Subcutaneous abdominal adipose tissue (tissue), 5 donors: ENCODE results near the gene MTCH2.
A peak's percentile ranks its signal among the peaks of the same experiment; 100 is the strongest.

Source experiments
- H3K27ac ChIP-seq: one replicate; pipeline ENCODE4 v1.7.0; 2013; ENCODE audit warnings: low read depth, mild to moderate bottlenecking, inconsistent platforms, low read length, moderate library complexity
- H3K27me3 ChIP-seq, 5 donors: one replicate each; pipeline ENCODE4 v1.7.0; 2013; ENCODE audit warnings: low read length in 5 of 5, inconsistent platforms in 1 of 5; ENCODE audit not compliant: control insufficient read depth in 5 of 5, insufficient read depth in 4 of 5
- H3K36me3 ChIP-seq, 5 donors: one replicate each; pipeline ENCODE4 v1.7.0; 2013; ENCODE audit warnings: low read length in 5 of 5; ENCODE audit not compliant: control insufficient read depth in 5 of 5, insufficient read depth in 5 of 5
- H3K4me1 ChIP-seq, 5 donors: one replicate each; pipeline ENCODE4 v1.7.0; 2013; ENCODE audit warnings: low read length in 5 of 5, mild to moderate bottlenecking in 3 of 5, moderate library complexity in 1 of 5; ENCODE audit not compliant: control insufficient read depth in 5 of 5, insufficient read depth in 5 of 5
- H3K4me3 ChIP-seq, 5 donors: one replicate each; pipeline ENCODE4 v1.7.0; 2013; ENCODE audit warnings: low read length in 5 of 5, low read depth in 1 of 5
- H3K9ac ChIP-seq, 5 donors: one replicate each; pipeline ENCODE4 v1.7.0; 2013; ENCODE audit warnings: low read length in 5 of 5, mild to moderate bottlenecking in 4 of 5, moderate library complexity in 3 of 5
- H3K9me3 ChIP-seq, 5 donors: one replicate each; pipeline ENCODE4 v1.7.0; 2013; ENCODE audit warnings: low read length in 5 of 5; ENCODE audit not compliant: control insufficient read depth in 5 of 5
- donor health status: healthy.
- donor health status: healthy.
- donor health status: healthy.
- donor health status: healthy.
- donor health status: healthy.

Gene MTCH2

GRCh38 chr11:47615249-47615648 lies 27.1 kb downstream of the MTCH2 start:
- H3K9ac ChIP-seq = no peak overlapping the region
- H3K9me3 ChIP-seq = no peaks in the 10 kb centered on the region
- no peak overlapping the region for H3K27ac ChIP-seq
- peaks cover 5 to 26% (median 14%) of the 10 kb centered on the region in 5 donors for H3K36me3 ChIP-seq
- no peak overlapping the region for H3K4me3 ChIP-seq
- H3K4me1 ChIP-seq = peaks cover 1 to 30% (median 29%) of the 10 kb centered on the region in 5 donors
- H3K27me3 ChIP-seq = no peaks in the 10 kb centered on the region

GRCh38 chr11:47611348-47611794 lies 31.0 kb downstream of the MTCH2 start:
- H3K4me3 ChIP-seq = no peak overlapping the region
- peaks cover 0 to 20% (median 6%) of the 10 kb centered on the region in 5 donors for H3K36me3 ChIP-seq
- H3K4me1 ChIP-seq = peaks cover 0 to 43% (median 30%) of the 10 kb centered on the region in 5 donors
- no peak overlapping the region for H3K27ac ChIP-seq
- H3K27me3 ChIP-seq = no peaks in the 10 kb centered on the region
- H3K9ac ChIP-seq = peak overlapping the region in 1 of 5 donors; percentile 24
- H3K9me3 ChIP-seq = no peaks in the 10 kb centered on the region

GRCh38 chr11:47609675-47610074 lies 32.7 kb downstream of the MTCH2 start:
- H3K4me3 ChIP-seq = no peak overlapping the region
- peaks cover 0 to 20% (median 10%) of the 10 kb centered on the region in 5 donors for H3K36me3 ChIP-seq
- peaks cover 0 to 37% (median 29%) of the 10 kb centered on the region in 5 donors for H3K4me1 ChIP-seq
- H3K27me3 ChIP-seq = no peaks in the 10 kb centered on the region
- no peak overlapping the region for H3K27ac ChIP-seq
- H3K9ac ChIP-seq = no peak overlapping the region
- H3K9me3 ChIP-seq = no peaks in the 10 kb centered on the region

- Histone ChIP-seq H3K9ac (no peak overlapping the region), H3K4me1 (peaks cover 0 to 33% (median 29%) of the 10 kb centered on the region in 5 donors), H3K36me3 (peaks cover 0 to 25% (median 10%) of the 10 kb centered on the region in 5 donors), H3K9me3 (no peaks in the 10 kb centered on the region), H3K4me3 (no peak overlapping the region), H3K27me3 (no peaks in the 10 kb centered on the region), H3K27ac (peak overlapping the region; percentile 7)
Measured at GRCh38 chr11:47607380-47607779, 35.0 kb downstream of the MTCH2 start.

GRCh38 chr11:47606731-47607130 lies 35.6 kb downstream of the MTCH2 start:
- Histone ChIP-seq H3K36me3 (peaks cover 0 to 25% (median 10%) of the 10 kb centered on the region in 5 donors), H3K27ac (no peak overlapping the region), H3K4me3 (no peak overlapping the region), H3K9me3 (no peaks in the 10 kb centered on the region), H3K27me3 (no peaks in the 10 kb centered on the region), H3K9ac (no peak overlapping the region), H3K4me1 (peaks cover 0 to 30% (median 26%) of the 10 kb centered on the region in 5 donors)

- Histone ChIP-seq H3K4me1 (peaks cover 0 to 22% (median 18%) of the 10 kb centered on the region in 5 donors), H3K9ac (no peak overlapping the region), H3K9me3 (no peaks in the 10 kb centered on the region), H3K4me3 (no peak overlapping the region), H3K36me3 (peaks cover 0 to 18% (median 10%) of the 10 kb centered on the region in 5 donors), H3K27ac (no peak overlapping the region), H3K27me3 (no peaks in the 10 kb centered on the region)
Measured at GRCh38 chr11:47605921-47606320, 36.4 kb downstream of the MTCH2 start.

- H3K27me3 ChIP-seq = no peaks in the 10 kb centered on the region
- no peaks in the 10 kb centered on the region for H3K9me3 ChIP-seq
- peaks cover 0 to 4% (median 2%) of the 10 kb centered on the region in 5 donors for H3K36me3 ChIP-seq
Measured at GRCh38 chr11:47603295-47603694, 39.1 kb downstream of the MTCH2 start.

GRCh38 chr11:47599902-47600301 lies 42.5 kb downstream of the MTCH2 start:
- Histone ChIP-seq H3K4me3 (no peak overlapping the region), H3K36me3 (peaks cover 0 to 4% (median 0%) of the 10 kb centered on the region in 5 donors), H3K9ac (no peak overlapping the region), H3K27ac (no peak overlapping the region), H3K4me1 (peaks cover 0 to 10% (median 7%) of the 10 kb centered on the region in 5 donors), H3K27me3 (peaks cover 0 to 6% (median 3%) of the 10 kb centered on the region in 5 donors), H3K9me3 (no peaks in the 10 kb centered on the region)

More at GRCh38 chr11:47603295-47603694, 39.1 kb downstream of the MTCH2 start:
- Histone ChIP-seq H3K4me3 (no peak overlapping the region), H3K9ac (no peak overlapping the region), H3K4me1 (peaks cover 0 to 28% (median 23%) of the 10 kb centered on the region in 5 donors), H3K27ac (no peak overlapping the region)

- Histone ChIP-seq H3K4me3 (no peak overlapping the region), H3K36me3 (no peaks in the 10 kb centered on the region), H3K9ac (no peak overlapping the region), H3K4me1 (peaks cover 0 to 26% (median 15%) of the 10 kb centered on the region in 5 donors), H3K27me3 (peaks cover 14 to 35% (median 26%) of the 10 kb centered on the region in 5 donors), H3K27ac (no peak overlapping the region), H3K9me3 (peaks cover 0 to 2% (median 0%) of the 10 kb centered on the region in 5 donors)
Measured at GRCh38 chr11:47595967-47596366, 46.4 kb downstream of the MTCH2 start.

GRCh38 chr11:47595029-47595428 lies 47.3 kb downstream of the MTCH2 start:
- Histone ChIP-seq H3K4me3 (no peak overlapping the region), H3K4me1 (peaks cover 0 to 26% (median 14%) of the 10 kb centered on the region in 5 donors), H3K27ac (no peak overlapping the region), H3K9me3 (peaks cover 0 to 4% (median 0%) of the 10 kb centered on the region in 5 donors), H3K27me3 (peaks cover 14 to 35% (median 26%) of the 10 kb centered on the region in 5 donors), H3K36me3 (no peaks in the 10 kb centered on the region), H3K9ac (no peak overlapping the region)
